Measurements from ENCODE around the gene GNAZ.

- no peak for TF ChIP-seq POLR2A (IDR thresholded peaks at IDR 0.05)
- TF ChIP-seq, protein P1, sequence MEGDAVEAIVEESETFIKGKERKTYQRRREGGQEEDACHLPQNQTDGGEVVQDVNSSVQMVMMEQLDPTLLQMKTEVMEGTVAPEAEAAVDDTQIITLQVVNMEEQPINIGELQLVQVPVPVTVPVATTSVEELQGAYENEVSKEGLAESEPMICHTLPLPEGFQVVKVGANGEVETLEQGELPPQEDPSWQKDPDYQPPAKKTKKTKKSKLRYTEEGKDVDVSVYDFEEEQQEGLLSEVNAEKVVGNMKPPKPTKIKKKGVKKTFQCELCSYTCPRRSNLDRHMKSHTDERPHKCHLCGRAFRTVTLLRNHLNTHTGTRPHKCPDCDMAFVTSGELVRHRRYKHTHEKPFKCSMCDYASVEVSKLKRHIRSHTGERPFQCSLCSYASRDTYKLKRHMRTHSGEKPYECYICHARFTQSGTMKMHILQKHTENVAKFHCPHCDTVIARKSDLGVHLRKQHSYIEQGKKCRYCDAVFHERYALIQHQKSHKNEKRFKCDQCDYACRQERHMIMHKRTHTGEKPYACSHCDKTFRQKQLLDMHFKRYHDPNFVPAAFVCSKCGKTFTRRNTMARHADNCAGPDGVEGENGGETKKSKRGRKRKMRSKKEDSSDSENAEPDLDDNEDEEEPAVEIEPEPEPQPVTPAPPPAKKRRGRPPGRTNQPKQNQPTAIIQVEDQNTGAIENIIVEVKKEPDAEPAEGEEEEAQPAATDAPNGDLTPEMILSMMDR (IDR thresholded peaks at IDR 0.05), result no peak
Observed at GRCh38 chr22:23161029-23161428, 90.7 kb downstream of the GNAZ start.
